Measurements from ENCODE around the gene TRNP1.

Gene TRNP1

GRCh38 chr1:27026621-27027574, 33.4 kb downstream of the TRNP1 start:
- no peak for FAIRE-seq
- no peak for DNase-seq (ENCODE audit: low spot score)

GRCh38 chr1:27027575-27028250, 34.2 kb downstream of the TRNP1 start:
- FAIRE-seq: no peak

GRCh38 chr1:27029517-27029916, 36.0 kb downstream of the TRNP1 start:
- FAIRE-seq (no peak), DNase-seq (ENCODE audit: low spot score) (no peak)

More at GRCh38 chr1:27027575-27028250, 34.2 kb downstream of the TRNP1 start:
- DNase-seq (ENCODE audit: low spot score): no peak

GRCh38 chr1:27031235-27032118, 38.0 kb downstream of the TRNP1 start:
- FAIRE-seq: no peak
- peak; percentile 64 for DNase-seq (ENCODE audit: low spot score)

GRCh38 chr1:27032119-27032461, 38.6 kb downstream of the TRNP1 start:
- DNase-seq (ENCODE audit: low spot score): no peak
- no peak for FAIRE-seq

GRCh38 chr1:27033043-27033746, 39.7 kb downstream of the TRNP1 start:
- no peak for FAIRE-seq
- no peak for DNase-seq (ENCODE audit: low spot score)

- FAIRE-seq: no peak
- no peak for DNase-seq (ENCODE audit: low spot score)
Measured at GRCh38 chr1:27035344-27035743, 41.9 kb downstream of the TRNP1 start.

- DNase-seq (ENCODE audit: low spot score): no peak
- FAIRE-seq: no peak
Measured at GRCh38 chr1:27036718-27037117, 43.2 kb downstream of the TRNP1 start.

- FAIRE-seq (no peak), DNase-seq (ENCODE audit: low spot score) (no peak)
Measured at GRCh38 chr1:27037518-27037917, 44.0 kb downstream of the TRNP1 start.

- DNase-seq (ENCODE audit: low spot score): no peak
- FAIRE-seq: no peak
Measured at GRCh38 chr1:27038020-27038419, 44.5 kb downstream of the TRNP1 start.

- DNase-seq (ENCODE audit: low spot score) (no peak), FAIRE-seq (no peak)
Measured at GRCh38 chr1:27042670-27043069, 49.2 kb downstream of the TRNP1 start.

GRCh38 chr1:27044613-27045151, 51.2 kb downstream of the TRNP1 start:
- FAIRE-seq: no peak
- peak; percentile 51 for DNase-seq (ENCODE audit: low spot score)

- no peak for FAIRE-seq
Measured at GRCh38 chr1:27045973-27046558, 52.6 kb downstream of the TRNP1 start.

GRCh38 chr1:27047914-27048313, 54.4 kb downstream of the TRNP1 start:
- FAIRE-seq: no peak
- no peak for DNase-seq (ENCODE audit: low spot score)

More at GRCh38 chr1:27045973-27046558, 52.6 kb downstream of the TRNP1 start:
- DNase-seq (ENCODE audit: low spot score): peak; percentile 34

GRCh38 chr1:27049100-27049499, 55.6 kb downstream of the TRNP1 start:
- no peak for FAIRE-seq
- no peak for DNase-seq (ENCODE audit: low spot score)

GRCh38 chr1:27049607-27050006, 56.1 kb downstream of the TRNP1 start:
- no peak for FAIRE-seq
- no peak for DNase-seq (ENCODE audit: low spot score)

Measured in RCC 7860 (cell line).